K562 (cell line): ENCODE data around the gene C6orf163. TPM values are rescaled to one million over a fixed set of nuclear protein-coding genes. Genes with fewer than 3 reads are reported as not detected.

Experiments used
- ATAC-seq: fragments of 200-7000 bp; cut with Tn5 transposase; 3 replicates; pipeline ENCODE4 v1.9.1; 2020; ENCODE audit warnings: moderate library complexity
- BruUV-seq: library from RNA; stranded (reverse); fragments of 400-500 nt; replicated peaks from 2 replicates; lab custom pipeline; 2021; lab: Mats Ljungman, UMichigan
- CTCF ChIA-PET: fragments of 300-600 bp; formaldehyde crosslinking; extraction: SDS; loops from one replicate; lab custom pipeline; 2021; ENCODE audit warnings: low intra/inter-chr PET ratio; lab: Yijun Ruan, JAX
- POLR2A ChIA-PET: fragments of 300-600, 350-650 bp; sonication (Branson Sonifier 250); formaldehyde crosslinking; extraction: SDS; loops from one replicate; lab custom pipeline; 2021; ENCODE audit warnings: antibody characterized with exemption, inconsistent platforms; lab: Yijun Ruan, JAX
- DNase-seq, 4 experiments: peaks; one replicate each; pipeline versions ENCODE4 v3.0.0 to v3.0.0-alpha.2; 2011 to 2018; ENCODE audit warnings: low spot score in 3 of 4, mixed read lengths in 3 of 4; ENCODE audit errors: extremely low read depth in 1 of 4
- FAIRE-seq: peaks from 2 replicates; lab custom pipeline; 2011; peaks lifted over from hg19 to GRCh38; lab: Jason Lieb, UNC
- H2AFZ ChIP-seq: 2 replicates; pipeline ENCODE4 v1.6.0; 2011; ENCODE audit warnings: low read depth, low read length, control low read depth, inconsistent platforms
- H3K27ac ChIP-seq: fragments of 200-600 bp; 3 replicates; pipeline ENCODE4 v1.8.0; 2011; ENCODE audit warnings: low read depth, mild to moderate bottlenecking, control low read depth, inconsistent platforms, low read length, moderate library complexity, mixed read lengths; ENCODE audit errors: extremely low read depth
- H3K27me3 ChIP-seq, 2 experiments: fragments of 300-600 bp in 1 of 2; 2 replicates in 1 of 2; 3 replicates in 1 of 2; pipeline versions ENCODE4 v1.6.0 to v1.8.0; 2011; ENCODE audit warnings: inconsistent platforms in 2 of 2, low read length in 2 of 2, mild to moderate bottlenecking in 1 of 2, mixed read lengths in 1 of 2, moderate library complexity in 1 of 2; ENCODE audit not compliant: control insufficient read depth in 2 of 2, insufficient read depth in 2 of 2
- H3K36me3 ChIP-seq: fragments of 300-600 bp; 3 replicates; pipeline ENCODE4 v1.8.0; 2011; ENCODE audit warnings: mild to moderate bottlenecking, low read length, inconsistent platforms; ENCODE audit not compliant: control insufficient read depth, insufficient read depth
- H3K4me1 ChIP-seq, 2 experiments: fragments of 200-600 bp in 1 of 2; replicated peaks in 1 of 2; 2 replicates in 1 of 2; 3 replicates in 1 of 2; pipeline versions ENCODE4 v1.5.1 to v1.8.0; 2011; ENCODE audit warnings: inconsistent platforms in 2 of 2, low read length in 2 of 2, mild to moderate bottlenecking in 1 of 2, mixed read lengths in 1 of 2, moderate library complexity in 1 of 2; ENCODE audit not compliant: control insufficient read depth in 2 of 2, insufficient read depth in 2 of 2
- H3K4me2 ChIP-seq: 2 replicates; pipeline ENCODE4 v1.6.1; 2011; ENCODE audit warnings: low read length, control low read depth, inconsistent platforms, mixed read lengths; ENCODE audit not compliant: insufficient read depth
- H3K4me3 ChIP-seq: fragments of 200-600 bp; sonication (generic), shearing (Covaris generic); 2 replicates; pipeline ENCODE4 v1.5.1; 2016; ENCODE audit warnings: control low read depth, inconsistent platforms
- H3K79me2 ChIP-seq: fragments of 200-600 bp; 3 replicates; pipeline ENCODE4 v1.8.0; 2011; ENCODE audit warnings: low read length, inconsistent platforms; ENCODE audit not compliant: control insufficient read depth, insufficient read depth
- H3K9ac ChIP-seq, 2 experiments: 2 replicates each; pipeline versions ENCODE4 v1.6.0 to v1.6.1; 2011; ENCODE audit warnings: low read depth in 2 of 2, low read length in 2 of 2, control low read depth in 1 of 2, inconsistent platforms in 1 of 2, mild to moderate bottlenecking in 1 of 2, mixed read lengths in 1 of 2; ENCODE audit not compliant: insufficient read depth in 1 of 2
- H3K9me1 ChIP-seq: one replicate; pipeline ENCODE4 v1.6.0; 2011; ENCODE audit warnings: inconsistent platforms, mild to moderate bottlenecking, low read length, moderate library complexity; ENCODE audit not compliant: control insufficient read depth, insufficient read depth
- H3K9me3 ChIP-seq: replicated peaks from 2 replicates; pipeline ENCODE4 v1.5.1; 2011; ENCODE audit warnings: low read depth, low read length, inconsistent platforms; ENCODE audit not compliant: control insufficient read depth, insufficient read depth
- H4K20me1 ChIP-seq: replicated peaks from 2 replicates; pipeline ENCODE4 v1.6.1; 2011; ENCODE audit warnings: low read length, inconsistent platforms, mixed read lengths; ENCODE audit not compliant: control insufficient read depth, insufficient read depth
- CBX3 ChIP-seq, 2 experiments: IDR thresholded peaks; 1 replicate in 1 of 2; 2 replicates in 1 of 2; pipeline ENCODE4 v1.6.1; 2012; ENCODE audit warnings: inconsistent platforms in 2 of 2, low read length in 2 of 2, borderline replicate concordance in 1 of 2, control low read depth in 1 of 2
- GATAD2A ChIP-seq: fragments of 450-650 bp; IDR thresholded peaks from 2 replicates; pipeline ENCODE4 v1.6.1; 2017
- LARP7 ChIP-seq: fragments of 450-650 bp; IDR thresholded peaks from 2 replicates; pipeline ENCODE4 v1.6.1; 2016
- RFX7 ChIP-seq: fragments of 250-450 bp; sonication (Bioruptor Pico); IDR thresholded peaks from 2 replicates; pipeline ENCODE4 v1.5.1; 2021; ENCODE audit warnings: mild to moderate bottlenecking
- ZNF583 ChIP-seq: fragments of 250-450 bp; sonication (Bioruptor Pico); IDR thresholded peaks from 2 replicates; pipeline ENCODE4 v1.4.0; 2020
- WGBS: fragments of 100-300 bp; shearing (Covaris generic); methylation state at CpG from one replicate; pipeline ENCODE4 v1.1.6; 2016; ENCODE audit warnings: low coverage, mixed read lengths; ENCODE audit not compliant: insufficient coverage; ENCODE audit errors: missing lambda C conversion rate; 5-methylcytosine and 5-hydroxymethylcytosine counted together
- in situ Hi-C: fragments of 300-500 bp; cut with MboI; formaldehyde crosslinking; loops from 4 replicates; pipeline ENCODE4 v1.15.0; 2018; ENCODE audit warnings: inconsistent platforms, mixed read lengths
- intact Hi-C: fragments of 100-400 bp; cut with micrococcal nuclease; formaldehyde crosslinking; loops from 2 replicates; pipeline ENCODE4 v1.14.2; 2022
- polyA plus RNA-seq, 8 experiments: library from polyadenylated mRNA; depleted of rRNA in 4 of 8; stranded (reverse) in 5 of 8; unstranded in 3 of 8; fragments of >200 nt; fragmentation: Nextera tagmentation in 2 of 8; fragmentation: Illumina TruSeq in 1 of 8; extraction: Ambion mirVana in 2 of 8; extraction: Trizol in 1 of 8; gene quantifications; 2 replicates each; pipeline versions ENCODE4 v1.2.1 to v1.2.3, GENCODE V29; 2011 to 2014; ENCODE audit warnings: inconsistent platforms in 1 of 8, missing spikeins in 1 of 8
- total RNA-seq, 7 experiments: library from RNA; depleted of rRNA in 6 of 7; stranded (reverse); fragments of >200 nt in 6 of 7; fragmentation: Illumina TruSeq in 2 of 7; extraction: Trizol in 2 of 7; gene quantifications; 2 replicates each; pipeline versions ENCODE4 v1.2.1 to v1.2.3, GENCODE V29; 2011 to 2021; ENCODE audit warnings: low replicate concordance in 1 of 7
- TF ChIP-seq, protein P1 (sequence below): sonication (generic); formaldehyde crosslinking; IDR thresholded peaks from 2 replicates; pipeline ENCODE4 v1.8.1; 2022; ENCODE audit warnings: missing genetic modification reagents

The C6orf163 gene
- total and polyA plus RNA-seq, 9 of the 15 experiments (the other 6 are each of a cell fraction or from before 2014, with no cell fraction given) = 0.67 to 4.7 (median 1.5) TPM

DNA sequence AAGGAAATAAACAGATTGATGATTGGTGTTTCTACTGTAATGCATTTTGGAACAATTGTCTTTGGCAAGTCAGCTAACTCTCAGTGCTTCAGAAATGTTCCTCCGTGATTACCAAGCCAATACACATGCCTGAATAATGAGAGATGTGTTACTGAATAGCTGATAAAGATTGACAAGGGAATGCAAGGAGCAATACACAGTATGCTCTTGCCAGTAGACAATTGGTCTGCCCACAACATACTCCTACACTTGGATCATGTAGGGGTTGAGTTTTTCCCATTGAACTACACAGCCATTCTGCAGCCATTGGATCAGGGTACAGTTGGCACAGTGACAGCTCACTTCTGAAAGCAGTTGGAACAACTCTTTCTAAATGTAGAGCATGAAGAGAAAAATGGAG is 9.9 kb upstream of the C6orf163 start:
- H3K4me1 ChIP-seq = peaks cover 8 to 27% of the 10 kb centered on the region in 2 experiments; a peak in 4 of 5 replicates
- TF ChIP-seq, protein P1, sequence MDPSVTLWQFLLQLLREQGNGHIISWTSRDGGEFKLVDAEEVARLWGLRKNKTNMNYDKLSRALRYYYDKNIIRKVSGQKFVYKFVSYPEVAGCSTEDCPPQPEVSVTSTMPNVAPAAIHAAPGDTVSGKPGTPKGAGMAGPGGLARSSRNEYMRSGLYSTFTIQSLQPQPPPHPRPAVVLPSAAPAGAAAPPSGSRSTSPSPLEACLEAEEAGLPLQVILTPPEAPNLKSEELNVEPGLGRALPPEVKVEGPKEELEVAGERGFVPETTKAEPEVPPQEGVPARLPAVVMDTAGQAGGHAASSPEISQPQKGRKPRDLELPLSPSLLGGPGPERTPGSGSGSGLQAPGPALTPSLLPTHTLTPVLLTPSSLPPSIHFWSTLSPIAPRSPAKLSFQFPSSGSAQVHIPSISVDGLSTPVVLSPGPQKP (CRISPR knock-in tag) = no peak
- TF ChIP-seq RFX7 (CRISPR knock-in tag) (no peak), GATAD2A (no peak), LARP7 (no peak), ZNF583 (CRISPR knock-in tag) (no peak), CBX3 (IDR thresholded peaks at IDR 0.05; ENCODE audit: borderline replicate concordance in 1 of 2, low read length in 2 of 2) (no peak)
- H3K4me3 ChIP-seq = no peak overlapping the region
- no peak overlapping the region for H3K9ac ChIP-seq
- H3K9me3 ChIP-seq = no peaks in the 10 kb centered on the region
- POLR2A ChIA-PET = no interaction called here
- no peak overlapping the region for H3K27ac ChIP-seq
- peaks cover 32% of the 10 kb centered on the region for H3K79me2 ChIP-seq
- H2AFZ ChIP-seq = no peak overlapping the region
- no peak for DNase-seq
- H3K9me1 ChIP-seq = peaks cover 3% of the 10 kb centered on the region
- ATAC-seq = no peak
- intact Hi-C loops = no loop called here
- WGBS = 61% methylated on average over 1 of the region's 1 CpG
- no peak for FAIRE-seq
- in situ Hi-C loops = no loop called here
- CTCF ChIA-PET = no interaction called here
- H3K36me3 ChIP-seq = no peaks in the 10 kb centered on the region
- H3K27me3 ChIP-seq = no peaks in the 10 kb centered on the region
- H4K20me1 ChIP-seq = no peaks in the 10 kb centered on the region
- no peak overlapping the region for H3K4me2 ChIP-seq
- BruUV-seq = no TSS peak
